Skeletal muscle cell (primary cell): ENCODE results near the gene GPR50.
A peak's percentile ranks its signal among the peaks of the same experiment; 100 is the strongest.

Source experiments
- DNase-seq: peaks from one replicate; pipeline ENCODE4 v3.0.0-alpha.2; 2010; ENCODE audit warnings: low read depth
- H3K4me3 ChIP-seq: 2 replicates; pipeline ENCODE4 v1.5.1; 2011; ENCODE audit warnings: low read depth, mild to moderate bottlenecking, control low read depth, low read length, moderate library complexity

GPR50 gene

GRCh38 chrX:151176231-151176750 lies at the start of gene GPR50:
Gene GPR50, plus strand, starts transcription at chrX:151176584. Its CDS starts 138 bp downstream, at chrX:151176722.
- H3K4me3 ChIP-seq, result peak within 1 kb of the TSS; percentile 9
- DNase-seq, result no peak

GRCh38 chrX:151132531-151132930 lies 43.9 kb upstream of the GPR50 start:
- DNase-seq, result no peak

GRCh38 chrX:151151665-151152267 lies 24.6 kb upstream of the GPR50 start:
- H3K4me3 ChIP-seq, result no peak overlapping the region
- DNase-seq, result peak; percentile 11

More at GRCh38 chrX:151132531-151132930, 43.9 kb upstream of the GPR50 start:
- no peak overlapping the region for H3K4me3 ChIP-seq

GRCh38 chrX:151153086-151153485 lies 23.3 kb upstream of the GPR50 start:
- DNase-seq, result peak; percentile 17
- no peak overlapping the region for H3K4me3 ChIP-seq

GRCh38 chrX:151153667-151154066 lies 22.7 kb upstream of the GPR50 start:
- no peak overlapping the region for H3K4me3 ChIP-seq

GRCh38 chrX:151155234-151155633 lies 21.1 kb upstream of the GPR50 start:
- H3K4me3 ChIP-seq, result no peak overlapping the region
- DNase-seq, result no peak

More at GRCh38 chrX:151153667-151154066, 22.7 kb upstream of the GPR50 start:
- no peak for DNase-seq

GRCh38 chrX:151161690-151162089 lies 14.7 kb upstream of the GPR50 start:
- no peak for DNase-seq
- H3K4me3 ChIP-seq, result no peak overlapping the region

- no peak overlapping the region for H3K4me3 ChIP-seq
- no peak for DNase-seq
Measured at GRCh38 chrX:151167791-151168345, 8.5 kb upstream of the GPR50 start.

- no peak for DNase-seq
- H3K4me3 ChIP-seq, result no peak overlapping the region
Measured at GRCh38 chrX:151169783-151170182, 6.6 kb upstream of the GPR50 start.

- DNase-seq, result no peak
- no peak overlapping the region for H3K4me3 ChIP-seq
Measured at GRCh38 chrX:151174581-151175282, 1.7 kb upstream of the GPR50 start.

GRCh38 chrX:151175283-151176062 lies 911 bp upstream of the GPR50 start:
- H3K4me3 ChIP-seq, result no peak overlapping the region
- no peak for DNase-seq

- DNase-seq, result no peak
- H3K4me3 ChIP-seq, result peak overlapping the region; percentile 9
Measured at GRCh38 chrX:151177141-151178027, 1.0 kb downstream of the GPR50 start.

GRCh38 chrX:151178746-151179145 lies 2.4 kb downstream of the GPR50 start:
- H3K4me3 ChIP-seq, result no peak overlapping the region
- DNase-seq, result no peak

- H3K4me3 ChIP-seq, result no peak overlapping the region
- no peak for DNase-seq
Measured at GRCh38 chrX:151180400-151180799, 4.0 kb downstream of the GPR50 start.

- no peak for DNase-seq
- no peak overlapping the region for H3K4me3 ChIP-seq
Measured at GRCh38 chrX:151181088-151181487, 4.7 kb downstream of the GPR50 start.

GRCh38 chrX:151183233-151183753 lies 6.9 kb downstream of the GPR50 start:
- DNase-seq, result no peak
- no peak overlapping the region for H3K4me3 ChIP-seq

GRCh38 chrX:151183912-151184565 lies 7.7 kb downstream of the GPR50 start:
- DNase-seq, result no peak
- no peak overlapping the region for H3K4me3 ChIP-seq

GRCh38 chrX:151184705-151185104 lies 8.3 kb downstream of the GPR50 start:
- no peak for DNase-seq
- no peak overlapping the region for H3K4me3 ChIP-seq
